ENCODE results near the gene IFITM5.
A peak's percentile ranks its signal among the peaks of the same experiment; 100 is the strongest.

The IFITM5 gene

DNA sequence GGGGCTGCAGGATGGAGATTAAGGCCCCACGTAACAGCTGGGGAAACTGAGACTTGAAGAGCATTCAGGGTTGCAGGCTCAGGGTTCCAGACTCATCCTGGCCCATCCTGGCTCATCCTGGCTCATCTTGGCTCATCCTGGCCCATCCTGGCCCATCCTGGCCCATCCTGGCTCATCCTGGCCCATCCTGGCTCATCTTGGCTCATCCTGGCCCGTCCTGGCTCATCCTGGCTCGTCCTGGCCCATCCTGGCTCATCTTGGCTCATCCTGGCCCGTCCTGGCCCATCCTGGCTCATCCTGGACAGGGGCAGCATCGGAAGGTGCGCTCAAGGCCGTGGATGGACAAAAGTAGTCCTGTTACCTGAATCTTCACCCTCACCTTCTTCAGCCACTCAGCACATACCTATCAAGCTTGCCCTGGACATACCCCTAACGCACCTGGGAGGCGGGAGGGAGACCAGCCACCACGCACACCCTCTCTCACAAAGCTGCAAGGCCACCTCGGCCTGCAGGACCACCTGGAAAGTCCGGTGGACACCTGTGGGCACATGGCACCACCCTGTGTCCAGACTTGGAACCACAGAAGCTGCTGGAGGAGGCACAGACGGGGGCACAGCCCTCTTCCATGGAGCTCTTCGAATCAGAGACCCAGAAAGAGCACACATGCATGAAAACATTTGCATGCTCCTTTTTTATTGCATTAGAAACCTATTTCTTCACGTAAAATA is 41.4 kb downstream of the IFITM5 start:
- DNase-seq = no peak

- DNase-seq = peak; percentile 80
Measured at GRCh38 chr11:256952-257737, 42.2 kb downstream of the IFITM5 start.

DNA sequence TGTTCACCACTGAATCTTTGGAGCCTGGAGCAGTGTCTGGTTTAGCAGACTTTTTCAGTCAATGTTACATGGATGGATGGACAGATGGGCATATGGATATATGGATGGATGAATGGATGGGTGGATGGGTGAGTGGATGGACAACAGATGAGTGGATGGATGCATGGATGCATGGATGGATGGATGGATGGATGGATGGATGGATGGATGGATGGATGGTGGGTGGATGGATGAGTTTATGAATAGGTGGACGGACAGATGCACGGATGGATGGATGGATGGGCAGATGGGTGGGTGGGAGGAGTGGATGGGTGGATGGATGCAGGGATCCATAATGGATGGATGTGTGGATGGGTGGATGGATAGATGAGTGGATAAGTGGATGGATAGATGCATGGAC is 43.5 kb downstream of the IFITM5 start:
- no peak for DNase-seq

DNA sequence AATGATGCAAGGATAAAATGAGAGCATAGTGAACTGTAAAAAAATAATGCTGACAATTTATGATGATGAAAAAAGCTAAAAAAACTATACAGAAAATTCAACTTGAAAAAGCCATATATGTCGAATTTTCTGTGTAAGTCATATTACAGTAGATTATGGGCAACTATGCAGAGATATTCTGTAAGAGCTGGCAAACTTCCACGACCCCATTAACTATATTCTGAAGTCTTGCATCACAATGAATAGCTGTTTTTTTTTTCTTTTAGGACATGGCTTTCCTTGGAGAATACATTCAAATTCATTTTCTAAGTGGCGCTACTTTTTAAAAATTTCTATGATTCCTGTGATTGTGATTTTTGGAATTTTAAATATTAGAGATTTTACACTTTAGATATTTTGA is 44.1 kb downstream of the IFITM5 start:
- no peak for DNase-seq

DNA sequence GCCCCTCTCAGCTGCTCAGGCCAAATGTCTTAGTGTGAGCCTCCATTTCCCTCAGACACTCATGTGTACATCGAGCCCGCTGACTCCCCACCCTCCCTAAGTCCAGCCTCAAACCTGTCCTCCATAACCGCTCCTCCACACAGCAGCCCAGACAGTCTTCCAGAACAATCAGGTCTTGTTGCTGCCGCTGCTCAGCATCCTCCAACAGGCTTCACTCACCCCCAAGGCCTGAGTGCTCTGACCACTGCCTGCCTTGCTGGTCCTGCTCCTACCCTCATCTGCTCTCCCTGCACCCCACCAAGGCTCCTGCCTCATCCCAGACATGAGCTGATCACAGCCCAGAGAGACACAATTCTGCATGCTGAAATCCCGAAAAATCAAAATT is 45.4 kb downstream of the IFITM5 start:
- DNase-seq = no peak

DNA sequence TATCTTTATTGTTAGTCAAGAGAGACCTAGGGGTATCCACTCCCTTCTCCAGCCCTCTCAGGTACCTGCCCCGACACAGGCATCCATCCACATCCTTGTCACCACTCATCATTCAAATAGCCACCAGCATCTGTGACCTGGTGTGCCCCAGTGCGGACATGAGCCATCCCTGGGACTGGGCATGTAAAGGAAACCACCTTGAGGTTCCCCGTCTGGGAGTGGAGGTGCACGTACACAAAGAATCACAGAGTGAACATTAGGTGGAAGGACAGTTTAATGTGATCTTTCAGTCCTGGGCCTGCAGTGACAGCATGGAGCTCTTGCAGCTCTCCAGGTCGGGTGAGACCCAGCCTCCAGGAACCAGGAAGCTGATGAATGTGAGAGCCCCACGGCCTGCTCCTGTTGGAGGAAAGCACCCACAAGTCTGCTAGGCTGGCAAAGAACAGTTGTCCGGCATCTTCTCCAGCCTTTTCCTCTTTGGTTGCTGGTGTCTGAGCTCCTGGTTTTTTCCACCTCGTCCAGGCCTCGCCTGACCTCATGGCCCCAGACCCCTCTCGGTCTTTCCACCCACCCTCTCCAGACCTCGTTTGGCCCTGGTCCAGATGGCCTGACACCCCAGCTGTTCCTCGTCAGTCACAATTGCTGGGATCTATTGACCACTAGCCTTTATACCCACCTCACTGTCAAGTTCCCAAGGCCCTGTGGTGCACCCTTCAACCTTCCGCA is 46.0 kb downstream of the IFITM5 start:
- DNase-seq = no peak

DNA sequence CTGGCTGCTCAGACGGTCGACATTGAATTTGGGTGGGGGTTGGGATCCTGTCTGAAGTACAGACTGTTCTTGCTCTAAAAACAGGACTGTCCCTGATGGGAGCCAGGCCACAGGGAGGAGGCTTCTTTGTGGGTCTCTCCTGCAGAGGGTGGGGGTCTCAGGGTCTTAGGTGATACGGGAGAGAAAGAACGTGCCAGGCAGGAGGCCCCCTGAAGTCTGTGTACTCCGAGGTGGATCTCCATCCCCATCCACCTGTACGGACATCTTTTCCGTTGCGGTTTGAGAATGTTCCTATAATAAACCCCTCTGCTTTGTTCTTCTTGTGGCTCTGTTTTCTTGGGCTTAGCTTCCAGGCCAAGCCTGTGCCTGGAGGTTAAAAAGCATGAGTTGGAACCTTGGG is 46.7 kb downstream of the IFITM5 start:
- no peak for DNase-seq

DNA sequence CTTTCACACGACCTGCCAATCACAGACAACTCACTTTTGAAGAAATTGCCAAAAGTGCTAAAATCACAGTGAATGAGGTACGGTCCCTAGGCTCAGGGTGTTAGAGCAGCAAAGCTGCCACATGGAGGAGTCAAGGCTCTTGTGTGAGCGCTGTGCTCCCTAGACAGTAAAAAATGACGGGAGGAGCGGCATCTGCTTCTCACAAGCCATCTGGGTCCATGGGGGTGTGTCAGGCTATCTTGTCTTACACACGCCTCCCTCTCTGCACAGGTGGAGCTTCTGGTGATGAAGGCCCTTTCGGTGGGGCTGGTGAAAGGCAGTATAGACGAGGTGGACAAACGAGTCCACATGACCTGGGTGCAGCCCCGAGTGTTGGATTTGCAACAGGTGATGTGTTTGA is 47.8 kb downstream of the IFITM5 start:
- DNase-seq = no peak

DNA sequence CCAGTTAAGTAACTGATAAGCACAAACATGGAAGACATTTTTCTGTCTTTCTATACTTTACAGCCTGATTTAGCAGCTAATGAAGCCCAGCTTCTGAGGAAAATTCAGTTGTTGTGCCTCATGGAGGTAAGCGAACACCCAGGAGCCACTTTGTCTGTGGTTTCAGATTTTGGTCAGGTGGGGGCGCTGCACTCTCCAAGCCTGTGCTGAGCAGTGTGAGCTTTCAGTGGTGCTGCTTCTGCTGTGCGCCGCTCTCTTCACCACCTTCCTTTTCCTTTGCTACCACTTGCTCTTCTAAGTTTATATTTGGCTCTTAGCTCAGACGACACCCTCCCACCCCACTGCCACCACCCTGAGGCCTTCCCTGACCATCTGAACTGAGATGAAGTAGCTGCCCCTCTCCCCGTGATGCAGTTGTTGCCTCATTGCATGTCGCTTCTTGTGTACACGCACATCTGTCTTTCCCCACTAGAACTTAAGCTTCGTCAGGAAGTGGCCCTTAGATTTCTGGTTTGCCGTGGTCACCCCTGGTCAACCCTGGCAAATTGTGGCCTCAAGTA is 48.5 kb downstream of the IFITM5 start:
- DNase-seq = peak; percentile 42

DNA sequence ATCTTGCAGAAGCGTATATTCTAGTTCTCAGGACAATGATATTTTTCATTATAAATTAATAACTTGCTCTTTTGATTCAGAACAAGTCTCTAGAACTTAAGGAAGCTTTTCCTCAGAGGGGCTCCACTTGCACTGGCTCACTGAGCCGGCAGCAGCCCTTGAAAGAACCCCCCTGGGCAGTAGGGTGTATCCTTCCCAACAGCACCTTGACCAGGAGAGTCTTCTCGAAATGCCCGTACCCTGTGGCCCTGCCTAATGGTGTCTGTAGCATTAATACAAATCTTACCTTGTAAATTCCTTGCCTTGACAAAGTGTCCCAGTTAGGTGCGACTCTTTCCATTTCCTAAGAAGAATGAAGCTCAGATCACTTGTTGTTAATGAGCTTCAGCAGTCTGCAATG is 49.1 kb downstream of the IFITM5 start:
- no peak for DNase-seq

DNA sequence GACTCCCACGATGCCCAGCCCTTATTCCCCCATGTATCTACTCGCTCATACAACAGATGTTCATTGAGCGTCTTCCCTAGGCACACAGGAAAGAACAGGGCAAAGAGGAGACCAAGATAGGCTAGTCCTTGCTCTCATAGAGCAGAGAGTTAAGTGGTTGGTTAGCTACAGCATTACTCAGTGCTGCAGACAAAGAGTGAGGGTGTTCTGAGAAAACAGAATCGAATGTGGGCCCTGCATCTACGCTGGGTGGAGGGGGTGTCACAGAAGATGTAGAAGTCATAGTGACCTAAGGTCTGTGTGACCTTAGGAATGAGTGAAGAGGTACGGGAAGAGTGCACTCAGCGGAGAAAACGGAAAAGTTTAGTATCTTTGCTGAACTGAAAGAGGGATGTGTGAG is 50.3 kb downstream of the IFITM5 start:
- no peak for DNase-seq

Data from MV-4-11 (cell line).